ENCODE data around the gene OSBPL2.

Gene OSBPL2

GRCh38 chr20:62237801-62238568 is at the start of gene OSBPL2:
OSBPL2 (plus strand) TSS chr20:62238521; CDS start chr20:62256185, 17,664 bp downstream.
- DNase-seq, result peak; percentile 95 to 97

DNA sequence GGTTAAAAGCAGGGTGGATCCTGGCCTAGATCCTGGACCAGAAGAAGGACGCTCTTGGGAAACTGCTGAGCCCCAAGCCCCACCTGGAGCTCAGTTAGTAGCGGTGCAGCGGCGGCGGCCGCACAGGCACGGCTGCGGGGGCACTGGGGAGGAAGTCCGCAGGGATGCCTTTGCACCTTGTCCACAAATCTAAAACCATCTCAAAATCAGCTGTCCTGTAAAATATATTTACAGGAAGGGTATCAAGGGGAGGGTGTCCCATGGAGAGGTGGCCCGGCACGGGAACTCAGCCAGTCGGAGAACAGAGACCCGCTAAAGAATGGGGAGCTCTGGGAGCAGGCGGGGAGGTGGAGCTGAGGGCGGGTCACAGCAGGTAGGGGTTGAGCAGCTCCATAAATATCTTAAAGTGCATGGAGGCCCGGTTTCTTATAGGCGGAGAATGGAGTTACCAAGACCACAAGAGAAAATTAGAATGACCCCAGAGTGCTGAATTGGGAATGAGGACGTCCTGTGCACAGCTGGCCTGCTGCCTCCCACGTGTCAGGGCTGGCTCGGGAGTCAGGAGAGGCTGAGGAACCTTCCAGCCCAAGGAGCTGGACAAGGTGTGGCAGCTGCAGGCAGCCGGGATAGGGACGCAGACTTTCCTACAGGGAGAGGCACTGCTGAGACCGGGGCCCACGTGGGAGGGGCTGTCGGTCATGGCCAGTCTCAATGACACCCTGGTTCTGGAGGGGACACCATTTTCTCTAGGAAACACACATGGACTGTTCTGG is 47.5 kb upstream of the OSBPL2 start:
- no peak for DNase-seq

GRCh38 chr20:62191781-62192559 is 46.4 kb upstream of the OSBPL2 start:
- no peak for DNase-seq

GRCh38 chr20:62192635-62193034 is 45.7 kb upstream of the OSBPL2 start:
- DNase-seq, result no peak

GRCh38 chr20:62193079-62194025 is 45.0 kb upstream of the OSBPL2 start:
- no peak for DNase-seq

DNA sequence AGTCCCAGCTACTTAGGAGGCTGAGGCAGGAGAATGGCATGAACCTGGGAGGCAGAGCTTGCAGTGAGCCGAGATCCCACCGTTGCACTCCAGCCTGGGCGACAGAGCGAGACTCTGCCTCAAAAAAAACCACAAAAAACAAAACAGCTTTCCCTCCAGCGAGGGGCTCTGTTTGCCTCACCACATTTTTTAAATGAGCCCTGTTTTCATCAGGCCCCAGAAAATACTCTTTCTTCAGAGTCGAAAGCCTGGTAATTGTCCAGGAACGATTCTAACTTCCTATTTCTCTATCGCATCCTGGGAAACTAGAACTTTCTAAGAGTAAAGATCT is 43.3 kb upstream of the OSBPL2 start:
- DNase-seq, result no peak

DNA sequence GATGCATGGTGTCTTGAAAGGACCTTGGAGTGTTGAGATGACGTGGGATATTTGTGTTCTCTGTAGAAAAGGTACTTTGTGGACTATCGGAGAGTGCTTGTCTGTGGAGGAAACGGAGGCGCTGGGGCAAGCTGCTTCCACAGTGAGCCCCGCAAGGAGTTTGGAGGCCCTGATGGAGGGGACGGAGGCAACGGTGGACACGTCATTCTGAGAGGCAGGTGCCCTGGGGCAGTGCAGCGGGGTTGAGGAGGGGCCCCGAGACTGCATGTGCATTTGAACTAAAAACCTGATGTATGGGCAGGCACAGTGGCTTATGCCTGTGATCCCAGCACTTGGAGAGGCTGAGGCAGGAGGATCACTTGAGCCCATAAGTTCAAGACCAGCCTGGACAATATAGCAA is 42.6 kb upstream of the OSBPL2 start:
- no peak for DNase-seq

DNA sequence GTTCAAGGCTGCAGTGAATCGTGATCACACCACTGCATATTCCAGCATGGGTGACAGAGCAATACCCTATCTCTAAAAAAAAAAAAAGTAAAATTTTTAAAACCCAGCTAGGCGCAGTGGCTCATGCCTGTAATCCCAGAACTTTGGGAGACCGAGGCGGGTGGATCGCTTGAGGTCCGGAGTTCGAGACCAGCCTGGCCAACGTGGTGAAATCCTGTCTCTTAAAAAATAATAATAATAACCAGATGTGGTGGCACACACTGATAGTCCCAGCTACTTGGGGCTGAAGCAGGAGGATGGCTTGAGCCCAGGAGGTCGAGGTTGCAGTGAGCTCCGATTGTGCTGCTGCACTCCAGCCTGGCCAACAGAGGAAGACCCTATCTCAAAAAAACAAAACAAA is 42.0 kb upstream of the OSBPL2 start:
- no peak for DNase-seq

DNA sequence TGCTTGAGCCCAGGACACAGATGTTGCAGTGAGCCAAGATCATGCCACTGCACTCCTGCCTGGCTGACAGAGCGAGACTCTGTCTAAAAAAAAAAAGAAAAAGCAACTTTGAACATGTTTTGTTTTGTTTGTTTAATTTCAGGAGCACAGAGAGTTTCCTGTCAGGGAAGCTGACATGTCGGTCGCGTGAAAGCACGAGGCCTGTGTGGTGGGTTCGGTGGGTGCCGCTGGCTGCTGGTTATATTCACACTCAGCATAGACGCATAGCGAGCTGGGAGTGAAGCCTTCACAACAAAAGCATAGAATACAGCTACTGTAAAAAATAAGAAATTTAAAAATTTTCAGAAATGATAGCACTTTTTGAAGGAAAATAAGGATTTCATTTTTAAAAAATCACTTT is 41.0 kb upstream of the OSBPL2 start:
- no peak for DNase-seq

GRCh38 chr20:62197801-62198200 is 40.5 kb upstream of the OSBPL2 start:
- no peak for DNase-seq

GRCh38 chr20:62198496-62198895 is 39.8 kb upstream of the OSBPL2 start:
- DNase-seq, result no peak

DNA sequence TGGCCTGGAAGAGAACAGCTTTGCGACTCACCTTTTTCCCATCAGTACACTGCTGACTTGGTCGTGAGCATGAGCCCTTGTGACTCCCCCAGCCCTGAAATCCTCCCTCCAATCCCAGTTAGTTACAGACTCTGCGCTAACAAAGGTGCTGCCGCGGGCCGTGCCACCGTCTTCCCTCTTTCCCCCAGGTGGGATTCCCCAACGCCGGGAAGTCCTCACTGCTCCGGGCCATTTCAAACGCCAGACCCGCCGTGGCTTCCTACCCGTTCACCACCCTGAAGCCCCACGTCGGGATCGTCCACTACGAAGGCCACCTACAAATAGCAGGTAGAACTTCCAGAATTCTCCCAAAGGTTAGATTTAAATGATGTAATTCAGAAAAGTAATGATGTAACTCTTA is 39.4 kb upstream of the OSBPL2 start:
- DNase-seq, result no peak

DNA sequence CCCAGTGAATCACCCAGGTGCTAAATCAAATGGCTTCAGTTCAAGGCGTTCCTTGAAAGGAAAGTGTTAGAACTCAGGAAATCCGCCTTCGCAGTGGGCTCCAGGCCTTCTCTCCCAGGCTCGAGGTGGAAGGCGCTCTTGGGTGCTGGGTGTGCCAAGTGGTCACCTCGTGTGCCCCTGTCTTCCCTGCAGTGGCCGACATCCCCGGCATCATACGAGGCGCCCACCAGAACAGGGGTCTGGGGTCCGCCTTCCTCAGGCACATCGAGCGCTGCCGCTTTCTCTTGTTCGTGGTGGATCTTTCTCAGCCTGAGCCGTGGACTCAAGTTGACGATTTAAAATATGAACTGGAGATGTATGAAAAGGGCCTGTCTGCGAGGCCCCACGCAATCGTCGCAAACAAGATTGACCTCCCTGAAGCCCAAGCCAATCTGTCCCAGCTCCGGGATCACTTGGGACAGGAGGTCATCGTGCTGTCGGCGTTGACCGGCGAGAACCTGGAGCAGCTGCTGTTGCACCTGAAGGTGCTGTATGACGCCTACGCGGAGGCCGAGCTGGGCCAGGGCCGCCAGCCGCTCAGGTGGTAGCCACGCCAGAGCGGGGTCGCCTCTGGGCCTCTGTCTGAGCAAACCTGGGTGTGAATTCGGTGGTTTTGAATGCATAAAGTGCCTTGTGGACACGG is 37.7 kb upstream of the OSBPL2 start:
- DNase-seq, result no peak

GRCh38 chr20:62201173-62202082 is 36.9 kb upstream of the OSBPL2 start:
- DNase-seq, result no peak

DNA sequence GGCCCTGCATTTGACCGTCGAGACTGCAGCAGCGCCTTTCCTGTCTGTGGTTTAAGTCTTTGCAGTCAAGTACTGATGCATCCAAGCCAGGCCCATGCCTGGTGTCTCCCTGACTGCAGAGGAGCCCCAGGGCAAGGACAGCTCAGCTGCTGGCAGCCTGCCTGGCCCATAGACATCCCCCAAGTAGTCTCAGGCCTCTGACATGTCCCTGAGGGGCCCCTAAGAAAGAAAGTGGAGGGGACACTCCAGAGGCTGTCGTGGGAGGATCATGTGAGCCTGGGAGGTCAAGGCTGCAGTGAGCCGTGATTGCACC is 36.3 kb upstream of the OSBPL2 start:
- DNase-seq, result no peak

DNA sequence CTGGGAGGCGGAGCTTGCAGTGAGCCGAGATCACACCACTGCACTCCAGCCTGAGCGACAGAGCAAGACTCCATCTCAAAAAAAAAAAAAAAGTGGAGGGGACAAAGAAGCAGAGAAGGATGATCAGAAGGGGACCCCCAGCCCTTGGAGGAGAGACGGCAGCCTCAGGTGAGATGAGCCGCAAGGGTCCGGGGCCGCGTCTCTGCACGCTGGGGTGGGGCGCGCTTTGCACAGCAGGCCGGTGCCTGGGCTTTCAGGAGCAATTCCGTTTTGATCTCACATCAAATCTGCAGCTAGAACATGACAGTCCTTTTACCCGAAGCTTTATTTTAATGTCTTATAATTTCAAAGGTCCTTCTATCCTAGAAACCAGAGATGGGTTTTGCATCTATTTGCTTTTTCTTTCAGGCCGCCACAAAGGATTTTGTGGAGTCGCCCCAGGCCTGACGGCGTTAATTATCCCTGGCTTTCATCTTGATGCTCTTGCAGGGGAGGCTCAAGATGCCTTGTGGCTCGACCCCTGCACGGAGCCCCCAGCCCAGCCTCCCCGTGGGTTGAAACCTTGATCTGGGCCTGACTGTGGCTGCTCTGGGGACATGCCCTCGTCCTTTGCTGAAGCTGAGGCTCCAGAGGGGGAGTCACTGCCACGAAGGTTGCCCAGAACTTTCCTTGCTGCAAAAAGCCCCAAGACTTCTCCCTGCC is 35.5 kb upstream of the OSBPL2 start:
- no peak for DNase-seq

GRCh38 chr20:62203378-62204030 is 34.8 kb upstream of the OSBPL2 start:
- DNase-seq, result no peak

- no peak for DNase-seq
These were observed 32.5 kb upstream of the OSBPL2 start for GRCh38 chr20:62205618-62206387.

DNA sequence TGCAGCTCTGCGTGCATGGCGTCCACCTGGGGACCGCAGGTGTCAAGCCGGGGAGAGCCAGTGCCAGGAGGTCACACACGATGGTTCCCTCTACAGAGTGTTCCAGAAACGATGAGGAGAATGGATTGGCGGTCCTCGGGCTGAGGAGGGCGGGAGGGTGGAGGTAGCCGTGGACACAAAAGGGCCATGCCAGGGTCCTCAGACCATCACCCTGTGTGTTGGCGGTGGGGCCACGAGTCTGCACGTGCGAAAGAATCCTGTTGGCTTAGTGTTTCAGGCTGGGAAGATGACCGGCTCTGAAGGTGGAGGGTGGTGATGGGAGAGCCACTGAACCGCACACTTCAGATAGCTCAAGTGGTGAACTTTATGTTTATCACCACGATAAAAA is 31.9 kb upstream of the OSBPL2 start:
- DNase-seq, result no peak
